H4 (cell line): ENCODE measurements around the gene CIDEB. TPM values are rescaled to one million over a fixed set of nuclear protein-coding genes. Genes with fewer than 3 reads are reported as not detected.

Source experiments
- DNase-seq: peaks from one replicate; pipeline ENCODE4 v3.0.0-alpha.2; 2015; ENCODE audit warnings: low spot score
- total RNA-seq: library from RNA; depleted of rRNA; stranded (reverse); fragments of >200 nt; shearing (Covaris generic); gene quantifications from 2 replicates; pipeline ENCODE4 v1.2.3, GENCODE V29; 2014

The CIDEB gene
- total RNA-seq, 1 experiment from 2014 or later, result not detected

DNA sequence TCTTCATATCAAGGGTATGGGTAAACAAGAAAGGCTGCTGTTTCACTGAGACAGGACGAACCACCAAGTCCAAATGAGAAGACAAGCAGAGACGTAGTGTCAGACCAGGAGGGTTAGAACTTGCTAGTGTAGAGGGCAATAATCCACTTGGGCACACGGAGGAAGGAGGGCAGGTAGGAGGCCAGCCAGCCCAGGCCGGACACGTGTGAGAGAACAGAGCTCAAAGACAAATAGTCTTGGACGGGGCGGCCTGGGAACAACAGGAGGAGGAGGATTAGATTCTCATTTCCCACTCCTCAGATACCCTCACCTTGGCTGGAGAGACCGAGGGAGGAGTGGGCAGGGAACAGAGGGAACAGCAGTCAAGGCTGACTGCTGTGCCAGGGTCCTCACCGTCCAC, 17.0 kb downstream of the CIDEB start:
- DNase-seq, result no peak

DNA sequence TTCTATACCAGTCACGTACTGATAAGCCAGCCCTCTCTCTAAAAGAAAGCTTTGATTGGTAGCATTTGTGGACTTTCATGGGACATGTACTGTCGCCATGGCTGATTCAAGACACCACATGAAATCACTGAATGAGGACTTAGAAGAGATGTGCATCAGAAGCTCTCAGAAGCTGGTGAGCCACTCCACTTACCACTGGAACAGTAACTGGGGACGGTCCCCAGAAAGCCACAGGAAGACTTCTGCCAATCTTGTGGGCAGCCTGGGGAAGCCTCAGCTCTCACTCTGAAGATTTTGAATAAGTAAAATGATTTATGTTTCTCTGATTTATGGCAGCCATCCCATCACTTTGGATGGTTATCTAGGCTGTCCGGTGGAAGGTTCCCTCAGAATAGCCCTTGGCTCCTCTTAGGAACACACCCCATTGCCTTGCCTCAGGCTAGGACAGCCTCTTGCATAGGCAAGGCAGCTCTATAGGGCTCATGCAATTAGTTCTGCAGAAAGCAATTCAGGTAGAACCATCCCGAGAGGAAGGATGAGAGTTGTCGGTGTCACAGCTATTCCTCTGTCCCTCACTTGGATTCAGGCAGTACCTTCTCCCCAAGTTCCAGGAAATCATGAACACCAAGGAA, 18.0 kb downstream of the CIDEB start:
- DNase-seq, result no peak

DNA sequence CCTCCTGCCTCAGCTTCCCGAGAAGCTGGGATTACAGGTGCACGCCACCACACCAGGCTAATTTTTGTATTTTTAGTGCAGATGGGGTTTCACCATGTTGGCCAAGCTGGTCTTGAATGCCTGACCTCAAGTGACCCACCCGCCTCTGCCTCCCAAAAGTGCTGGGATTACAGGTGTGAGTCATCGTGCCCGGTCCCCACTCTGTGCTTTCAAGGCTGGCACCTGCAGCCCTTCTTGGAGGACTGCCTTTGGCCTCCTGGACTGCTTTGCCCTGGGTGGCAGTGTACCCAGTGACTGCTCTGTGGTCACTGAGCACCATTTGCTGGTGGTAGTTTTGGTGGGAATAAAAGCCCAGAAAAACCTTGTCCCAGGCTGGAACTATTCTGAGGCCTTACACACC, 20.8 kb downstream of the CIDEB start:
- DNase-seq, result no peak

DNA sequence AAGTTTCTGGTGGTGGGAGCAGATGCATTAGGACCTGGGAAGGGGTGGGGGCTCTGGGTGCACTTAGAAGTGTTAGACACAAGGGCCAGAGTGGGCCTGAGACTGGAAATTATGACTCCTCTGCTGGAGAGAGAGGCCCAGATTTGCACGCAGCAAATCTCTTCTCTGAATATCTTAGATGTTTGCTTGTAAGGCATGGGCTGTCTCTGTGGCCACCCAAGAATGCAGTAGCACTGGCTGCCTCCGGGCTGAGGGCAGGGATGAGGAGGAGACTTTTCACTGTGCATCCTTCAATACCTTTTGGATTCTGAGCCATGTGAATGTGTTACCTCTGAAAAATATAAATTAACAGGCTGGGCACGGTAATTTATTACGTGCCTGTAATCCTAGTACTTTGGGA, 22.4 kb downstream of the CIDEB start:
- DNase-seq, result no peak

DNA sequence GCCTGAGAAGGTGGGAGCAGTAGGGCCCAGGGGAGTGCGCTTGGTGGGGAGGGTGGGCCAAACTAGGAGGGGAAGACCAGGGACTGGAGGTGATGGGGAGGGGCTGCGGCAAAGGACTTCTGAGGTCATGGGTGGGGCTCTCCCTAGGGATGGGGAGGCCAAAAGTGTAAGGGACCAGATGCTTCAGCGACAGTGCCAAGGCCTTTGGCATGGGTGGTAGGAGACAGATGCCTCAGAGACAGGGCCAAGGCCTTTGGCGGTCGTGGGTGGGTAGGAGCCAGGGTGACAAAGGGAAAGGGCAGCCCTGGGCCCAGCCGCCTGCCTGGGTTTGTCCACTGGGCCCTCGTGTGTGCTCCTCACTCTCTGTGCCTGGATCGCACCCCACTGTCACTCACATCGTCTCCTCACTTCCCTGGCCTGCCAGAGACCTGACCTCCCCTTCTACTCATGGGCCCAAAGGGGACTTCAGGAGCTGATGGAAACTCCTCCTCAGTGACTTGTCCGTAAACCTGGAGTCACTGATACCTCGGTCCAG, 23.2 kb downstream of the CIDEB start:
- no peak for DNase-seq

DNA sequence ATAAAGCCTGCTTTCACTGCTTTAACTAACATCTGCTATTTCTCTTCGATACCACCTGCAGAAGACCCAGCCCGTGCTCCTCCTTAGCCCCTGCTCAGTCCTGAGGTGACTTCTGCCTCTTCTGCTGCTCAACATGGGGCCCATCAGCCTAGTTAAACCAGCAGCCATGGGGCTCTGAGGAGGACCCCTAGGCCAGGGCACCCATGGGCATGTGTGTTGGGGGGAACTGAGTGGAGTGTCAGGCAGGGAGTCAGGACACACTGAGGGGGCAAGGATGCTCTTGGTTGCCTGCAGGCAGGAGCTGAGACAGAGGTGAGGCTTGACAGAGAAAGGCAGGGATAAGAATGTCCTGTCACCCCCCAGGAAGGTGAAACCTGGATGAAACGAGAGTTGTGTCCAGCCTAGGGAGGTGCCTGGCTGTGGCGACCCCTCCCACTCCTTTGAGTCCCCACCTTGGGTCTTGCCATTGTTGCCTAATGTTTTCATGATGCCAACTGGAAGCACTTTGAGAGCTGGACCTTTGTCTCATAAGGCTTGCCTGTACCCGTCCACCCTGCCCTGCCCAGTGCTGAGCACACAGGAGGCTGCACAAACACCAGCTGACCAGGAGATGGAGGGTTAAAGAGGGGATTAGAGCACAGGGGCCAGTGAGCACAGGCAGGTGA, 23.8 kb downstream of the CIDEB start:
- DNase-seq, result no peak

DNA sequence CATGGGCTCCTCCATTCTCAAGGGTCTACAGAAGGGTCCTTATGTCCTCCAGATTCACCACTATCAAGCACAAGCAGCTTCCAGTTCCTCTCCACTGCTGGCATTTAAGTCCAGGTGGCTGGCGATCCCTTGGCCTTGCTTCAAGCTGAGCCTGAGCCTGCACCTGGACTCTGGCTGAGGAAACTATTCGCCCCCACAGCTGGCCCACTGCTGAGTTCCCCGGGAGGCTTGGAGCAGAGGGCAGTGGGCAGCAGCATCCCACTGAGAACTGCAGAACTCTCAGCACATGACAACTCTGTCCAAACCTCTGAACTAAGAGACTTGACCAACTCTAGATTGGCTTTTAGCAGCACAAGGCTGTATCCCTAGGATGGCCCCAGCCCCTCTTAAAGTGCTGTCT, 25.0 kb downstream of the CIDEB start:
- DNase-seq, result no peak

DNA sequence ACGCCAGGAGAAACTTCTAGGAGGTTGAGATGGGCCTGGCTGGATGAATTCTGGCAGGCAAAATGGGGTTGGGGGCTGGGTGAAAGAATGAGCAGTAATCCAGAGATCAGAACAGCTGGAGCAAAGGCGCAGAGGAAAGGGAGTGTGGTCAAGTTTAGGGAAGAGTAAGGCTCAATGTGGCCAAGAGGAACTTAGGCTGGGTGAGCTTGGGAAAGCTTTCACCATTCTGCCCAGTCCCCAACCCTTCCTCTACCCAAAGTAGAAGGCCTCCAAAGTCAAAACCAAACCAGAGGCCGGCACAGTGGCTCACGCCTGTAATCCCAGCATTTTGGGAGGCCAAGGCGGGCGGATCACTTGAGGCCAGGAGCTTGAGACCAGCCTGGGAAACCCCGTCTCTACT, 26.1 kb downstream of the CIDEB start:
- DNase-seq, result no peak

DNA sequence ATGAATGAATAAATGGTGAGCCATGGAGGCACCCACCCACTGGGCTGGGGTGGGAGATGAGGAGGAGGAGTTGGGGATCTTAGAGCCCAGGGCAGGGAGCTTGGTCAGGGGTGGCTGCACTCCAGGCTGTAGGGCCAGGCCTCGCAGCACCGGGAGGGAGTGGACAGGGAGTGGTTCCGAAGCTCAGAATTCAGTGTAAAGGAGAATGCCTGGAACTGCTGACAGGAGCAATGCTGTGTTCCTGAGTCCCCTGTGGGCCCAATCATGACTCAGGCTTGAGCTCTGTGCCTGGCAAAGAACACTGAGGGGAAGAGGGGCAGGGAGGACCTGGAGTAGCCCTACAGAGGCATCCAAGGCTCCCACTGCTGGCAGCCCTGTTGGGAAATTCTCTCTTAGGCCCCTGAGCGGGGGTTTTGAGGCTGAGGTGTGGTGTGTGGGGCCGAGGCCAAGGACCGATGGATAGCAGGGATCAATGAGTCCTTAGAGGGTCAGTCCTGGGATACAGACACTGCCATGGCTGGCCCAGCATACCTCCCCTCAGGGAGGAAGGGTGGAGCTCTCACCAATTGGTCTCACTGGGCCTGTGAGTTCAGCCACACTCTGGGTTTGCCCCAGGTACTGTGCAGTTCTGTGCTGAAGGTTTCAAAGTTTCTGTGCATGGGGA, 26.8 kb downstream of the CIDEB start:
- no peak for DNase-seq

DNA sequence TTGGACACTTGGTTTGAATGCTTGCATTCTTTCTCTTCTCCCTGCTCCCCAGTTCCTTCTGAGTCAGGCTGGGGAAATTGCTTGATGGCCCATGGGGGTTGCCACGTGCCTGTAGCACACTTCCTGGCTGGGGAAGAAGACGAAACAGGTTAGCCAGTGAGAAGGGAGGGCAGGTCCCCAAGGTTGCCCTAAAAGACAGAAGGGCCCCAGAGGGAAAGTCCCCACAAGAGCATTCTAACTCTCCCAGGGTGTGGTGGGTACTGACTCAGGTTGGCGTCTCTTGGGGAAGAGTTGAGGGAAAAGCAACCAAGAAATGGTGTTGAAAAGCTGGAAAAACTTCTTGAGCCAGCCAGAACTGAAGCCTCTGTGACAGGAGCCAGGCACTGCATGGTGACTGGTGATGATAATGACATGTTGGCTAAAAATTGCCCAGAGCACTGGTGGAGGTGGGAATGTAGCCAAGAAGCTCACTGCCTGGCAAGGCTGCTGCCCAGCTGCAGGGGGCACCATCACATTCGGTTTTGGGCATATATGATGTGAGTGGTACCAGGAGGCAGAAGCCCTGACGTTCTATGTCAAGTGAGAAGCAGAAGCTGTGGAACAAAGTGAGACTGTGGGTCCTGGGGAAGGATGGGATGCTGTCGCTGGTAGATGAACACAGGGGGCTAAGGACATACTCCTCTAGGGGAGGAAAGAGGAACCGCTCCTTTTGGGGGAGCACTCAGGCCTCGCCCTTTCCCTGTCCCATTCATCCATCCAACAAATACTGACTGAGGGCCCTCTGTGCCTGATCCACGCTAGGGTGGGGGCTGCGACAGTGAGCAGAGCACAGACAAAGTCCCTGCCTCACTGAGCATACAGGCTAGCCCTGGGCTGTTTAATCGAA, 28.2 kb downstream of the CIDEB start:
- peak; percentile 34 for DNase-seq

DNA sequence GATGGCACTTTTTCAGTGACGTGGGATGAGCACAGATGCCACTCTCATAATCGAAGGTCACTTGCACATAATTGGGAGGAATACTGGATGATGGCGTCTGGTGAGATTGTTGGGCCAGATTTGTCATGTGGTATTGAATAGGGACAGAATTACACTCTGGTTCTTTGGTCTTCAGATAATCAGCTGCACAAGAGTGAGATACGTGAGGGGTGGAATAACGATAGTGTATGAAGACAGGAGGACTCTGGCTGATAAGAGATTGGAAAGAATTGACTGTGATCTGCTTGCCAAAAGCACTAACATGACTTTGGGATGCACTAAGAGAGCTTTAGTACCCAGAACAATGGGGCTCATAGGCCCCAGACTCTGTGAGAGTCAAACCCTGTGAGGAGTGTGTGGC, 29.4 kb downstream of the CIDEB start:
- DNase-seq, result no peak

DNA sequence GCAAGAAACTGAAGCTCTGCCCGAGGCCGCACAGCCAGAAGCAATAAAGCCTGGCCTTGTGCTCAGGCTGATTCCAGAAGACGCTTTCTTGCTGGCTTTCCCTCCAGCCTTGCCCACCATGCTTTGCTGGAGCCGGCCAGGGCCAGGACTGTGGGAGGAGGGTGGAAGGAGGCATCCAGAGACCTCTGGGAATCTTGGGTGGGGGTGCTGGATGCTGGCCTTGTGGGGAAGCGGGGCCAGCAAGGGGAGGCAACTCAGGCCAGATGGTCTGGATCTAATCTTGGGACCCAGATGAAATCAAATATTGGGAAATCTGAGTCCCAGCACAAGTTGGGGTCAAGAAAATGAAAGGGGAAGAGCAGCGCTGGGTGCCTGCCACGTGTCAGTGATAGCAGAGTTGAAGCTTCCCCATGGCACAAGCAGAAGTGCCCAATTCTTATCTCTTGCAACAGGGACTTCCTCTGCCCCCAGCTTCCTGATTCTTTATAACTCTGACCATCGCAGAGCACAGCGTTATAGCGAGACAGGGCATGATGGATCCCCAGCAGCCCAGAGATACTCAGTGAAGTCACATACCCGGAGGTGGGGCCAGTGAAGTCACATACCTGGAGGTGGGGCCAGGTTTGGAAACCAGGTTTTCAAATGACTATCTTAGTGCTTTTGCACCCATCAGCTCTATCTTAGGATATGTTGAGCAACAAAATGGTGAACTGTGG, 30.0 kb downstream of the CIDEB start:
- DNase-seq, result no peak

DNA sequence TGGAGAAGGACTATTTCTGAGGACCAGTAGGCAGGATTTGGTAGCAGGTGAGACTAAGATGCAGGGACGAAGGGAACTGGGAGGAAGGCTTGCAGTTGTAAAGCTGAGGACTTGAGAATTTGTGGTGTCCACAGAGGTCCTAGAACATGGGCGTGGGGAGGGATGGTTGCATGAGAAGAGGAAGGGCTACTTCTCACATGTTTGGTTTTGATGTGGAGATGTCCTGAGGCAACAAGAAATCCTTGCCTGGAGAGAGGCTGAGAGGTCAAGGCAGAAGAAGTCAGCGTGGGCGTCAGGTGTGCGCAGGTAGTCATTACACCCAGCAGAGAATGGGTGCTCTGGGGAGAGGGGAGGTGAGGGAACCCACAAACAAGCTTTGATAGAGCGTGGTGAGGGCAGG, 30.7 kb downstream of the CIDEB start:
- DNase-seq, result no peak

DNA sequence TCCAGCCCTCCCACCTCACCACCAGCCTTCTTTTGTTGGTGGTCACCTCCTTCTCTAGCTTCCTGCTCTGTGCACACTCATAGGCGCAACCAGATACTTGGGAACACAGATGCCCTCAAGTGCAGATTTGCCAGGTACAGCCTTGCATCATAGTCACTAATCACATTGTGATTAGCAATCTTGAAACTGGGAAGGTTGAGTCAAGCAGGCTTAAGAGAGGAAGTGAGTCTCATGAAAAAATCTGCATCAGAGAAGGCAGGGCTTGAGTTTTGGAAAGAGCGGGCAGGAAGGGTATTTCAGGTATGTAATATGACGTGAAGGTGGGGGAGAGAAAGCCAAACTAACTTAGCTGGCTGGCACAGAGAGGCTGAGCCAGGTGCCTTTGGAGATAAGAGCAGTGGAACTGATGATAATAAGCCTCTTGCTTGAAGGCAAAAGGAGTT, 33.7 kb downstream of the CIDEB start:
- DNase-seq, result no peak

DNA sequence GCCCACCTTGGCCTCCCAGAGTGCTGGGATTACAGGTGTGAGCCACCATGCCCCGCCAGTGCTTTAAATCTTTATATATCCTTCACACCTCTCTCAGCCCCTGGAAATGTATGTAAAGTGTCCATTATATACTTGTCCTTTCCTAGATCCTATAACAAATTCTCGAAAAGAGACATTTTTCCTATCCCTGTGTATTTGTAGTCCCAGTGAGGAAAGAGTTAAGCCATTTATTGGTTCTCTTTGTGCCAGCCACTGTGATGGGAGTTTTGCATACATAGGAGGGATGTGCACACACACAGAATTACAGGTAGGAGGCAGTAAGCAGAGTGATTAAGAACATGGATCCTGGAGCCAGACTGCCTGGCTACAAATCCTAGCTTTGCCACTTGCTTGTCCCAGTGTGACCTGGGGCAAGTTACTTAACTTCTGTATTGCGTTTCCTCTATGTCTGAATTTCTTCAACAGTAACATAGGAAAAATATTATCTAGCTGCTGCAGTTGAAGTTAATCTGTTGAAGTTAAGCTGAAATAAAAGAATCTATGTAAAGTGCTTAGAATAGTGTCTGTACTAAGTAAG, 34.3 kb downstream of the CIDEB start:
- no peak for DNase-seq

DNA sequence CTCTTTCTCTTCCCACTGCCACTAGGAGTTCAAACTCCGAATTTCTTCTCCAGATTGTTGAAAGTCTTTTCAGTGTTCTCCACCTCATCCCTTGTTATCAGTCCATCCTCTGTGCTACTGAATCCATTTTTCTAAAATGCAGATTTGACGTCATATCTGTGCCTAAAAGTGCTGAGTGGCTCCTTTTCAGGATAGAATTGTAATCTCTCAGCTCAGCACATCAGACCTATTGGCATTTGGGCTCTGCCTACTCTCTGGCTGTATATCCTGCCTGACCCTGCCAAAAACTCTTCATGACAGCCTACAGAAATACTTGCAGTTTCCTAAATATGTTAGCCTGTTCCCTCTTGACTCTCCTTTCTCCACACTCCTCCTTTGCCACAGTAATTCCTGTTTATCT, 35.3 kb downstream of the CIDEB start:
- no peak for DNase-seq

DNA sequence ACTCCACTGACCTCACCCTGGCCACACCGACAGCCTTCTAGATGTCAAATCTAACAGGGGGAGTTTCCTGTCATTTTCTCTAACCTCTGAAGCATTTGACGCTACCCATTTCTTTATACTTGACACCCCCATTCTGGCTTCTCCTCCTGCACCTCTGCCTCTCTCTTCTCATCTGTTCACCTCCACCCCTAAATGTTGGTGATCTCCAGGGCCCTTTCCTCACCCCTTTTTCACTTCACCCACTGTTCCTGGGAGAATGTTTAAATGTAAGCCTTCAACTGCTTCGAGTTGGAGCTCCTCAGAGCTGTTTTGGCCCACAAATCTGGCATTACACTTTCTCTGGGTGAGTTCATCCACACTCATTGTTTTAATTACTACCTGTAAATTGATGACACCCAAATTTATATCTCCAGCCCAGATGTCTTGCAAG, 35.9 kb downstream of the CIDEB start:
- DNase-seq, result no peak

DNA sequence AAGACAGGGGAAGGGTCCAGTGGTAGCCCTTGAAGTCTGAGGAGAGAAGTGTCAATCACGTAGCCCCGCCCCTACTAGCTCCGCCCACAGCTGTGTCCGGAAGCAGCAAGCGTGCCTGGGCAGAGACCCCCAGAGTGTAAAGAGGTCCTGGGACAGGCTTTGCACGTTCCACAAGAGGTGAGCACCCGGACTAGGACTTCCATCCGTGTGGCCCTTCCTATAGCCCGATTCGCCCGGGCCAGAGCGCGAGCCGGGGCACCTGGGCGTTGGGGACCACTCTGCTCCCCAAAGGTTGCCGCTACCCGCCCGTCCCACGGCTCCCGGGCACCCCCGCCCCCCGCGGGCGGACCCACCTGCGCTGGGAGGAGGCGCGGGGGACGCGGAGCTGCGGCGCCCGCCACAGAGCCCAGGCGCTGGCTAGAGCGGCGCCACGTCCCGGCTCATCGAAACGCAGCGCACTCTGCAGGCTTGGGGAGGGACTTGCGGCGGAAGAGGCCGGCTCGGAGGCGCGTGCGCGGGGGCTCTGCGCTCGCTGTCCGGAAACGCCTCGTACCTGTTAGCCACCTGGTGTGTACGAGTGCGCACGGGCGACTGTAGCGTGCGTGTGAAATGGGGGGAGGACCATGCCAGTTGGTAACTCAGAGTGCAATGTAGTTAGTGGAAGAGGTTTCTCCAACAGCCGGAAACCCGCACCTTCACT, 36.5 kb downstream of the CIDEB start, which contains the start of gene RABGGTA:
RABGGTA (minus strand) TSS at position 464 of the 700 bp plus-strand sequence. CDS start 482 bp downstream, outside the sequence.
- DNase-seq, result peak; percentile 84

DNA sequence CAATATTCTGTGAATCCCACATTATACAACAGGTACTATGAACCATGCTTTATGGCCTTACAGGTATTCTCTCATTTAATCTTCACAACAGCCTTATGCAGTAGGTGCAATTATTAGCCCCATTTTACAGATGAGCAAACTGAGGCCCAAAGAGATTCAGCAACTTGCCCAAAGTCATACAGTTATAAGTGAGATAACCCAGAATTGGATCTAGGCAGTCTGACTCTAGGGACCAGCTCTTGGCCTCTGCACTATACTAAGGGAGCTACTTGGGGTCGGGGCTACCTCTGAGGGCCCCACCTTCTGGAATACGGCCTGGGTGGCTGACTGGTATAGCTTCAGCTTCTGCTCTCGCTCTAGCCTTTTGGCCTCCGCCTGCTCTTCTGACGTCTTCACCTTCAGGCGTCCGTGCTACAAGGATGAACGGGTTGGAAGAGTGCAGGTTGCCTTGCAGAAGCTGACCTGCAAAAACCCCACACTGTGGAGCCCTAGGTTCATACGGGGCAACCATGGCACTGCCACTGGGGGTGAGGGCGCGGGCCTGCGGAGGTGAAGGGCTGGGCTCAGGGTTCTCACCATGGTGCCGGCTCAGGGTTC, 37.1 kb downstream of the CIDEB start:
- no peak for DNase-seq
